Endothelial cell of umbilical vein (primary cell): ENCODE measurements around the gene SLC14A1. TPM values are rescaled to one million over a fixed set of nuclear protein-coding genes. Genes with fewer than 3 reads are reported as not detected.

Source experiments
- BruUV-seq: library from RNA; stranded (reverse); fragments of 400-500 nt; replicated peaks from 2 replicates; lab custom pipeline; 2021; lab: Mats Ljungman, UMichigan
- CTCF ChIA-PET: fragments of 300-600, 350-600 bp; sonication (Branson Sonifier 250); formaldehyde crosslinking; loops from one replicate; lab custom pipeline; 2021; ENCODE audit warnings: antibody characterized with exemption, inconsistent platforms; lab: Charles Lee
- POLR2A ChIA-PET: fragments of 300-600, 350-600 bp; sonication (Branson Sonifier 250); formaldehyde crosslinking; loops from one replicate; lab custom pipeline; 2021; ENCODE audit warnings: antibody characterized with exemption, inconsistent platforms; lab: Charles Lee
- DNase-seq: peaks from one replicate; pipeline ENCODE4 v3.0.0-alpha.2; 2011; ENCODE audit warnings: low read depth, low spot score
- FAIRE-seq: peaks from 2 replicates; lab custom pipeline; 2011; peaks lifted over from hg19 to GRCh38; lab: Jason Lieb, UNC
- H2AFZ ChIP-seq: 2 replicates; pipeline ENCODE4 v1.6.0; 2012; ENCODE audit warnings: low read depth, low read length, control low read depth, inconsistent platforms
- H3K27ac ChIP-seq: 2 replicates; pipeline ENCODE4 v1.5.1; 2011; ENCODE audit warnings: low read depth, mild to moderate bottlenecking, control low read depth, low read length, moderate library complexity; ENCODE audit not compliant: insufficient read depth
- H3K27me3 ChIP-seq, 2 experiments: 2 replicates each; pipeline versions ENCODE4 v1.6.0 to v1.6.1; 2011; ENCODE audit warnings: low read length in 2 of 2, mixed read lengths in 1 of 2; ENCODE audit not compliant: control insufficient read depth in 2 of 2, insufficient read depth in 2 of 2
- H3K36me3 ChIP-seq, 2 experiments: 2 replicates in 1 of 2; 3 replicates in 1 of 2; pipeline ENCODE4 v1.5.1; 2011; ENCODE audit warnings: low read length in 2 of 2, mild to moderate bottlenecking in 1 of 2, moderate library complexity in 1 of 2; ENCODE audit not compliant: control insufficient read depth in 2 of 2, insufficient read depth in 2 of 2; ENCODE audit errors: extremely low read depth in 1 of 2
- H3K4me1 ChIP-seq: 3 replicates; pipeline ENCODE4 v1.5.1; 2011; ENCODE audit warnings: mild to moderate bottlenecking, low read length; ENCODE audit not compliant: control insufficient read depth, insufficient read depth; ENCODE audit errors: extremely low read depth
- H3K4me2 ChIP-seq: 2 replicates; pipeline ENCODE4 v1.6.1; 2011; ENCODE audit warnings: low read length, control low read depth, mixed read lengths; ENCODE audit not compliant: insufficient read depth
- H3K4me3 ChIP-seq, 3 experiments: fragments of 200-600 bp in 1 of 3; sonication (generic), shearing (Covaris generic) in 1 of 3; replicated peaks in 1 of 3; 2 replicates each; pipeline ENCODE4 v1.5.1; 2011 to 2016; ENCODE audit warnings: control low read depth in 3 of 3, low read length in 3 of 3, mild to moderate bottlenecking in 2 of 3, inconsistent platforms in 1 of 3, low read depth in 1 of 3, moderate library complexity in 1 of 3; ENCODE audit not compliant: insufficient read depth in 1 of 3
- H3K79me2 ChIP-seq: 2 replicates; pipeline ENCODE4 v1.6.0; 2012; ENCODE audit warnings: low read length, inconsistent platforms; ENCODE audit not compliant: control insufficient read depth, insufficient read depth
- H3K9ac ChIP-seq: replicated peaks from 2 replicates; pipeline ENCODE3; 2011; ENCODE audit warnings: low read length, control low read depth; ENCODE audit not compliant: insufficient read depth; ENCODE audit errors: extremely low read depth
- H3K9me1 ChIP-seq: replicated peaks from 3 replicates; pipeline ENCODE4 v1.6.0; 2011; ENCODE audit warnings: mild to moderate bottlenecking, low read length; ENCODE audit not compliant: control insufficient read depth, insufficient read depth; ENCODE audit errors: extremely low read depth
- H3K9me3 ChIP-seq: replicated peaks from 2 replicates; pipeline ENCODE4 v1.5.1; 2012; ENCODE audit warnings: low read length, inconsistent platforms; ENCODE audit not compliant: control insufficient read depth, insufficient read depth
- H4K20me1 ChIP-seq: replicated peaks from 2 replicates; pipeline ENCODE3; 2011; ENCODE audit warnings: mild to moderate bottlenecking, low read length; ENCODE audit not compliant: control insufficient read depth, insufficient read depth; ENCODE audit errors: extremely low read depth
- CTCF ChIP-seq, 2 donors: IDR thresholded peaks; 1 replicate in 1 of 2; 2 replicates in 1 of 2; pipeline ENCODE4 v1.5.1; 2011; ENCODE audit warnings: low read length in 2 of 2, mild to moderate bottlenecking in 2 of 2, moderate library complexity in 2 of 2, control low read depth in 1 of 2, inconsistent platforms in 1 of 2, low read depth in 1 of 2; ENCODE audit not compliant: insufficient read depth in 1 of 2; ENCODE audit errors: extremely low read depth in 1 of 2
- EZH2 ChIP-seq: IDR thresholded peaks from 2 replicates; pipeline ENCODE4 v1.6.1; 2012; ENCODE audit warnings: borderline replicate concordance, low read depth, mild to moderate bottlenecking, moderate library complexity, low read length, inconsistent platforms; ENCODE audit not compliant: severe bottlenecking
- FOS ChIP-seq: IDR thresholded peaks from 2 replicates; pipeline ENCODE4 v1.6.1; 2011; ENCODE audit warnings: mild to moderate bottlenecking, low read length, moderate library complexity, borderline replicate concordance; ENCODE audit not compliant: insufficient read depth
- GATA2 ChIP-seq: IDR thresholded peaks from 2 replicates; pipeline ENCODE4 v1.7.0; 2011; ENCODE audit warnings: low read depth, mild to moderate bottlenecking, moderate library complexity, mixed read lengths, low read length; ENCODE audit not compliant: insufficient read length, insufficient read depth
- JUN ChIP-seq: IDR thresholded peaks from 2 replicates; pipeline ENCODE4 v1.6.1; 2011; ENCODE audit warnings: borderline replicate concordance, low read depth; ENCODE audit not compliant: insufficient read length, insufficient read depth
- MAX ChIP-seq: IDR thresholded peaks from 2 replicates; pipeline ENCODE4 v1.6.1; 2011; ENCODE audit not compliant: insufficient read depth, insufficient read length
- MYC ChIP-seq: IDR thresholded peaks from one replicate; pipeline ENCODE4 v1.6.1; 2011; ENCODE audit warnings: mild to moderate bottlenecking, low read depth, low read length
- POLR2A ChIP-seq: IDR thresholded peaks from 2 replicates; pipeline ENCODE4 v1.6.1; 2012; ENCODE audit warnings: low read depth, mild to moderate bottlenecking, control low read depth, low read length
- POLR2AphosphoS5 ChIP-seq: IDR thresholded peaks from 2 replicates; pipeline ENCODE4 v1.6.1; 2012; ENCODE audit warnings: low read depth, mild to moderate bottlenecking, control low read depth, low read length, moderate library complexity; ENCODE audit not compliant: insufficient read depth
- dilution Hi-C: fragments of 300-500 bp; cut with MboI; formaldehyde crosslinking; loops from one replicate; pipeline ENCODE4 v1.15.0; 2019; ENCODE audit warnings: low sequenced_read_pairs; ENCODE audit not compliant: extremely low pct_ligation_motif_present
- intact Hi-C: fragments of 100-400 bp; cut with micrococcal nuclease; formaldehyde crosslinking; loops from one replicate; pipeline ENCODE4 v1.10.0; 2022
- polyA plus RNA-seq, 4 experiments: library from polyadenylated mRNA; depleted of rRNA in 3 of 4; stranded (reverse) in 3 of 4; unstranded in 1 of 4; fragments of >200 nt; gene quantifications; 2 replicates each; pipeline versions ENCODE4 v1.2.1 to v1.2.3, GENCODE V29; 2011 to 2012; ENCODE audit warnings: missing spikeins in 1 of 4
- total RNA-seq: library from RNA; stranded (reverse); gene quantifications from 2 replicates; pipeline ENCODE4 v1.2.3, GENCODE V29; 2021

Gene SLC14A1
- total and polyA plus RNA-seq, 2 donors (not counting 3 experiments of a cell fraction or from before 2014, with no cell fraction given), result not detected

GRCh38 chr18:45792506-45793263 is 68.7 kb downstream of the SLC14A1 start:
- no TSS peak for BruUV-seq
- DNase-seq (no peak), FAIRE-seq (no peak)
- Histone ChIP-seq H3K27ac (no peak overlapping the region), H3K27me3 (no peaks in the 10 kb centered on the region), H4K20me1 (no peaks in the 10 kb centered on the region), H3K9me3 (no peaks in the 10 kb centered on the region), H3K4me3 (no peak overlapping the region), H3K4me1 (no peaks in the 10 kb centered on the region), H3K4me2 (no peak overlapping the region), H3K36me3 (no peaks in the 10 kb centered on the region), H3K9ac (no peak overlapping the region), H3K9me1 (no peaks in the 10 kb centered on the region), H2AFZ (no peak overlapping the region), H3K79me2 (no peaks in the 10 kb centered on the region)
- TF ChIP-seq MAX, result no peak
- TF ChIP-seq CTCF (IDR thresholded peaks at IDR 0.05; ENCODE audit: extremely low read depth in 1 of 2, insufficient read depth in 1 of 2, low read depth in 1 of 2, low read length in 2 of 2), result no peak
- no peak for TF ChIP-seq JUN
- no peak for TF ChIP-seq POLR2A
- no peak for TF ChIP-seq MYC
- TF ChIP-seq GATA2, result no peak
- no peak for TF ChIP-seq POLR2AphosphoS5
- no peak for TF ChIP-seq FOS
- TF ChIP-seq EZH2, result no peak
- CTCF ChIA-PET, result interaction anchor here (1.0 kb wide), 1 partner anchor 10 kb away, joined by 3 read pairs; no protein-coding TSS in a partner anchor
- POLR2A ChIA-PET, result no interaction called here
- intact Hi-C loops (no loop called here), dilution Hi-C loops (no loop called here)
